BLaER1 treated with 17β-estradiol and CSF1 and Interleukin-3, amounts not matched to agents 10 nM and 100 nM (cell line): ENCODE measurements around the gene FAM222A.

Source experiments
- H3K27ac ChIP-seq, 11 experiments: shearing (Covaris generic); formaldehyde crosslinking; 2 replicates each; pipeline ENCODE4 v1.8.1; 2022
- H3K27me3 ChIP-seq, 11 experiments: shearing (Covaris generic); formaldehyde crosslinking; 2 replicates each; pipeline ENCODE4 v1.8.1; 2022
- H3K36me3 ChIP-seq, 11 experiments: shearing (Covaris generic); formaldehyde crosslinking; 2 replicates each; pipeline ENCODE4 v1.8.1; 2022
- H3K4me1 ChIP-seq, 10 experiments: shearing (Covaris generic); formaldehyde crosslinking; 2 replicates each; pipeline ENCODE4 v1.8.1; 2022
- H3K4me2 ChIP-seq, 11 experiments: shearing (Covaris generic); formaldehyde crosslinking; 2 replicates each; pipeline ENCODE4 v1.8.1; 2022
- H3K4me3 ChIP-seq, 10 experiments: shearing (Covaris generic); formaldehyde crosslinking; 2 replicates each; pipeline ENCODE4 v1.8.1; 2022
- H3K9ac ChIP-seq, 11 experiments: shearing (Covaris generic); formaldehyde crosslinking; 2 replicates each; pipeline ENCODE4 v1.8.1; 2022
- H3K9me3 ChIP-seq, 11 experiments: shearing (Covaris generic); formaldehyde crosslinking; replicated peaks in 1 of 11; 2 replicates each; pipeline ENCODE4 v1.8.1; 2022
- H4K20me1 ChIP-seq, 11 experiments: shearing (Covaris generic); formaldehyde crosslinking; 2 replicates each; pipeline ENCODE4 v1.8.1; 2022
- Cebpa-rat ChIP-seq, 11 experiments: shearing (Covaris generic); IDR thresholded peaks; 2 replicates each; pipeline ENCODE4 v1.8.1; 2022

FAM222A gene

DNA sequence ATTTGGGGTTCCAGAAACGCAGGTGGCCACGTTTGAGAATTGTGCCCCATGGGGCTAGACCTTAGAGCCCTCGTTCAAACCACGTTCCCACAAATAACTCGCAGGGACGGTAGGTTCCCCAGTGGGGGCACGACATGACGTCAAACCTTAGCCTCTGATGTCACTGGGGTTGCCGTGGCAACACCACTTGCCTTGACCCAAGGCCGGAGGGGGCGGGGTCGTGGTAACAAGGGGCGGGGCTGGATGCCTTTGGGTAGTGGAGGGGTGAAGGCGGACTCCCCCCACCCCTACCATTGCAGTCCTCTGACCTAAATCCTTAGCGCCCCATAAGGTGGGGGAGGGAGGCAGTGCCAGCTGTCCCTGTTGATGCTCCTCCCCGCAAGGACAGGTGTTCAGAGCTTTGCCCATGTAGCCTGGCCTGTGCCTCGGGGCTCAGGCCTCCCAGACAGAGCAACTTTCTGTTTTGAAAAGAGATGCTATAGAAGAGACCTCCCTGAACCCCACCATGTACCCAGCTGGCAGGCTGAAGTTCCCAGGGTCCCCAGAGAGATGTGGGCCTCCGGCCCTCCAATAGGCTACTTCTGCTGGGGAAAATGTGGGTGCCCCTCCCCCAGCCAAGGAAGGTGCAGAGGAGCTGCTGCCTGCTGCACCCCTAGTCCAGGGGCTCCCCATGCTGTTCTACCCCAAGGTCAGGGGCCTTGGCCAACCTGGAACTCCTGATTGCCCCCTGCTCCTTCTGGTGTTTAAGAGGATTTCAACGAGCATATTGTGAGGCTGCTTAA lies 1.9 kb downstream of the FAM222A start:
- no peaks in the 10 kb centered on the region for H3K36me3 ChIP-seq
- no peak for TF ChIP-seq Cebpa-rat (IDR thresholded peaks at IDR 0.05)
- no peak overlapping the region for H3K27ac ChIP-seq
- H3K9ac ChIP-seq = peak overlapping the region in 5 of 11 experiments; percentile 81 to 86 (median 81); a peak in 5 of 22 replicates
- no peaks in the 10 kb centered on the region for H3K9me3 ChIP-seq
- H3K4me3 ChIP-seq = peak overlapping the region in 7 of 10 experiments; percentile 69 to 83 (median 79); a peak in 10 of 20 replicates
- peaks cover 7 to 24% (median 15%) of the 10 kb centered on the region in 10 experiments for H3K4me1 ChIP-seq
- peaks cover 55 to 78% (median 64%) of the 10 kb centered on the region in 11 experiments for H3K27me3 ChIP-seq
- peak overlapping the region; percentile 92 to 99 (median 97) for H3K4me2 ChIP-seq
- peaks cover 0 to 85% (median 61%) of the 10 kb centered on the region in 11 experiments; a peak in 18 of 22 replicates for H4K20me1 ChIP-seq

DNA sequence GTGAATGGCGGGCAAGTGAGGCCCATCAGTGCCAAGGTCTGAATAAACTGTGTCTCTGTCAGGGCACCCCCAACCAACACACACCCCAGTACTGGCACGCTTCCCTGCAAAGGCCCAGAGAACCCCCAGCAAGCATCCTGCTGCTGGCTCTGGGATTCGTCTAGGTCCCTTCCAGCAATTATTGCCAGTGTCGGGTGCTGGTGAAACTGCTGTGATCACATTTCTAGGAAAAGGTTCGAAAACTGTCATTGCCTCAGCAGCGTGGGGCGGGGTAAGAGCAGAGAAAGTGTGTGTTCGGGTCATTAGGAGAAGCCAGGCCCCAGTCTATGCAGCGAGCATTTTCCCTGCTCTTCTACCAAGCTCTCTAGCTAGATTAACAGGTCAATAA lies 2.5 kb downstream of the FAM222A start:
- no peak overlapping the region for H3K4me3 ChIP-seq
- H3K9ac ChIP-seq = no peak overlapping the region

DNA sequence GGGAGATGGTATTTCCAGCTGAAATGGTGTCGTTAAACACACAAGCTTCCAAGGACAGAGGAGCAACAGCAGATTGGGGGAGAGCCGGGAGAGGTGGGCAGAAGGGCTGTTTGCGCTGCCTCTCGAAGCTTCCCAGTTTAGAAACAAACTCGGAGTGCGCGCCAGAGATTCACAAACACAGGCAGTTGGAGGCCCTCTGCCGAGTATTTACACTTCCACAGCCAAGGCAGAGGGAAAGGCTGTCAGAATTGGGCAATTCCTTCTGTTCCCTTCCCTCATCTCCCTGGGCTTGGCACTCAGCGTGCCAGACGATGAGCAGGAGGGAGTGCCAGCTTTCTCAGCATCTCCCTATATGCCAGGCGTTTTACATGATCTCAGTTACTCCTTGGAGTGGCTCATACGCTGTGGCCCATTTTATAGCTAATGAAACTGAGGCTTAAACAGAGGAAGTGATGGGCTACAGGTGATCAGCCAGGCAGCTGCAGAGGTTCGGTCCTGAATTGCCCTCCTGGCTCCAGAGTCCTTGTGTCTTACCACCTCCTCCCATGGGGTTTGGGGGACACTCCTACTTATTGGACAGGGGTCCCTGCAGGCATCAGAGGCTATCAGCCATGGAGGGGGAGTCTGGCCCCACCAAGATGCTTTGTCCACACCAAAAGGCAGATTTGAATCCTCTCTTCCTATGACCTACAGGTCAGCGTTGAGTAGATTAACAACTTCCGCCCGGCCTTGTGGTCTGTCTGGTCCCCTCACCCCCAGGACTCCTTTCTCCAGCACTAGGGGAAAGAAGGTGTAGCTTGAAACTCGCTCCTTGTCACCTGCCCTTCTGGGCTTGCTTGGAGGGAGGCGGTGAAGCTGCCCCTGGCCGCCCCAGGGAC lies 3.1 kb downstream of the FAM222A start:
- Histone ChIP-seq H3K4me3 (no peak overlapping the region), H3K4me1 (peaks cover 7 to 26% (median 15%) of the 10 kb centered on the region in 10 experiments), H3K27ac (no peak overlapping the region), H3K4me2 (no peak overlapping the region), H3K9me3 (no peaks in the 10 kb centered on the region), H3K36me3 (no peaks in the 10 kb centered on the region), H3K9ac (no peak overlapping the region), H3K27me3 (peaks cover 43 to 66% (median 51%) of the 10 kb centered on the region in 11 experiments), H4K20me1 (peaks cover 0 to 80% (median 59%) of the 10 kb centered on the region in 11 experiments; a peak in 18 of 22 replicates)
- no peak for TF ChIP-seq Cebpa-rat (IDR thresholded peaks at IDR 0.05)

More for the DNA sequence above, 2.5 kb downstream of the FAM222A start:
- TF ChIP-seq Cebpa-rat (IDR thresholded peaks at IDR 0.05) = no peak
- Histone ChIP-seq H3K9me3 (no peaks in the 10 kb centered on the region), H4K20me1 (peaks cover 0 to 82% (median 60%) of the 10 kb centered on the region in 11 experiments; a peak in 18 of 22 replicates), H3K4me2 (peak overlapping the region in 7 of 11 experiments; percentile 93 to 99 (median 95); a peak in 8 of 22 replicates), H3K4me1 (peaks cover 7 to 26% (median 15%) of the 10 kb centered on the region in 10 experiments), H3K27me3 (peaks cover 49 to 73% (median 58%) of the 10 kb centered on the region in 11 experiments), H3K36me3 (no peaks in the 10 kb centered on the region), H3K27ac (no peak overlapping the region)

DNA sequence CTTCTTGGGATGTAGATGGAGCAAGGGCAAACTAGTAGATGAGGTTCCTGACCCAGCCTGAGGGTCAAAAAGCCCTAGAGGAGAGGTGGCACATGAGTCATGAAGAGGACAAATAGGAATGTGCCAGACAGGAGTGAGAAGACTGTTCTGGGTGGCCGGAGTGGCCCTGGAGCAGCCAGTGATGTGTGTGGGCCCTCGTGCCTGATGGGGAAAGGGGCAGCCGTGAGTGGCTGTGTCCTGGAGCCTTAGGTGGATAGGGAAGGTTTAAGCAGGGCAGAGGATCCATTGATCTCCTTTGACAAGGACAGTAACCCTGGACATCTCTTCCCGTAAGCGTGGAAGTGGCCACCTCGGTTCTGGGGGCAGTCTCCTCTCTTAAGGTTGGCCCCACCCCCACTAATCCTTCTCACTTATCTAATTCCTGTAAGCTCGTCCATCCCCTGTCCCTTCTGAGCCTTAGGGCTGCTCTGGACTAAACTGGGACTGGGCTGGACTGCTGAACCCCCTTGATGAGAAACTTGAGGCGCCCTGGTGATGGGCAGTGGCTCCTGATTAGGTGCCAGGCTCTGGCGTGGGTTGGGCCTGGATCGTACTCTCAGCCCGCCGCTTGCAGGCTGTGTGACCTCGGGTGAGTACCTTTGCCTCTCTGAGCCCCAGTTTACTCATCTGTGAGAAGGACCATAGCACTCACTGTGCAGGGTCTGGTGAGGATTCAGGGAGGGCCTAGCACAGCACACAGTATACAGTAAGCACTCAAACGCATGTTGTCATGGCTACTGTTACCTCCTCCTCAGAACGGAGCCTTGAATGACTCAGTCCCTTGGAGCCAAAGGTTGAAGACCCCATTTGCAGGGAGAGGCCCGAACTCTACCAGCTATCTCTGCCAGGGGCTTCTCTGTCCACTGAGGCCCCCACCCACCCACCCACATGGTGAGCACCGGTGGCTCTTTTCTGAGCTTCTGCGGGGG lies 4.0 kb downstream of the FAM222A start:
- no peak for TF ChIP-seq Cebpa-rat (IDR thresholded peaks at IDR 0.05)
- no peaks in the 10 kb centered on the region for H3K9me3 ChIP-seq
- peaks cover 0 to 82% (median 59%) of the 10 kb centered on the region in 11 experiments; a peak in 18 of 22 replicates for H4K20me1 ChIP-seq
- H3K4me2 ChIP-seq = no peak overlapping the region
- H3K4me3 ChIP-seq = no peak overlapping the region
- H3K4me1 ChIP-seq = peaks cover 7 to 26% (median 15%) of the 10 kb centered on the region in 10 experiments
- H3K27me3 ChIP-seq = peaks cover 33 to 57% (median 42%) of the 10 kb centered on the region in 11 experiments
- no peak overlapping the region for H3K9ac ChIP-seq
- no peaks in the 10 kb centered on the region for H3K36me3 ChIP-seq
- no peak overlapping the region for H3K27ac ChIP-seq

DNA sequence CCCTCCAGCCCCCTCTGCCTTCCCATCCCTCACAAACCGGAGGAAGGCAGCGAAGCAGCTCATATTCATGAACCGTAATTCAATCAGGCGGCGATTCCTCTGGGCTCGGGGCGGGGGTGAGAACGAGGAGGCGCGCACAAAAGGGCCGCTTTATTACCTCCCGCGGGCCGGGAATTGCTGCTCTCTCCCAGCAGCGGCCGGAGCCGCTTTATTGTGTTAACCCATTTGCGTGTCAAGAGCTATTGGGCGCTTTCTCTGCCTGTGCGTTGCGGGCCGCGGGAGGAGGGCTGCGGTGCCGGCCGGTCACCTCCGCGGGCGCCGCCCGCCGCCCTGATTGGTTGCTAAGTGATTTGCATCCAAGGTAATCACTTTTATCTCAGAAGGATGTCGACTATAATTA lies 4.8 kb downstream of the FAM222A start:
- no peak overlapping the region for H3K27ac ChIP-seq
- no peak for TF ChIP-seq Cebpa-rat (IDR thresholded peaks at IDR 0.05)
- H3K36me3 ChIP-seq = no peaks in the 10 kb centered on the region
- peaks cover 28 to 50% (median 36%) of the 10 kb centered on the region in 11 experiments for H3K27me3 ChIP-seq
- no peak overlapping the region for H3K9ac ChIP-seq
- no peak overlapping the region for H3K4me3 ChIP-seq
- no peak overlapping the region for H3K4me2 ChIP-seq
- H4K20me1 ChIP-seq = peaks cover 0 to 86% (median 59%) of the 10 kb centered on the region in 11 experiments; a peak in 18 of 22 replicates
- no peaks in the 10 kb centered on the region for H3K9me3 ChIP-seq
- H3K4me1 ChIP-seq = peaks cover 7 to 26% (median 15%) of the 10 kb centered on the region in 10 experiments

DNA sequence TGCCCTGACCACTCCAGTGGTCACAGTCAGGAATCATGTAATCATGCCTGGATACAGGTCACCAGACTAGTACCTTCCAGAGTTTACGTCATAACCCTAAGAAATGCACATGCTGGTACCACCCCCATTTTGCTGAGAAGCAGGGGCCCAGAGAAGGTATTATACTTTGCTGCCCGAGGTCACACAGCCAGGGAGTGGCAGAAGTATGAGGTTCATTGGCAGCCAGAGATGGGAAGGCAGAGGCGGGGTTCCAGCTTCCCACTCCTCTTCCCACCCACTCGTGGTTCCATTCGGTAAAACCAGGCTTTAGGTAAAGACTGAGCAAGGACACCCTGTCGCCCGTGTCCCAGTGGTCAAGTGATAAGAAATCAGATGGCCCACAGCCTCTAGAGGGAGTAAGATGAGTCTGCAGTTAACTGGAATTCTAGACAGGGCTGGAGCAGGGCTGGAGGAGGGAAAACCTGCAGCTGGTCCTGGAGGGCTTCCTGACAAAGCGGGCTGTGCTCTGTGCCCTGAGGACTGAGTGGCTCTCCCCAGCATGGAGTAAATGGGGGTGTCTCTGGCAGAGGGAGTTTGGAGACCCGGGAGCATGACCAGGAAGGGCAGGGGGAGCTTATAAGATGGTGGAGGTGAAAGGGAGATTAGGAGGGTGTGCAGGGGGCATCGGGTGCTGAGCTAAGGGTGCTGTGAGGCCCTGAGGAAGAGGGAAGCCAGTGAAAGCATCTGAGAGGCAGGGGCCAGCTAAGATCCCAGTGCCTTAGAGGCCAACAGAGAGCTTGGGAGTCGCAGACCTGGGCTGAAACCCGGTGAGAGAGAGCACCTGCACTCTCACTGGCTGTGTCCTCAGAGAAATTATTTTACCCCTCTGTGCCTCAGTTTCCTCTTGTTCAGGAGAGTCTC lies 5.7 kb downstream of the FAM222A start:
- Histone ChIP-seq H3K27ac (no peak overlapping the region), H3K4me2 (no peak overlapping the region), H3K9me3 (no peaks in the 10 kb centered on the region), H3K4me3 (no peak overlapping the region), H3K9ac (no peak overlapping the region), H3K27me3 (peaks cover 28 to 50% (median 36%) of the 10 kb centered on the region in 11 experiments), H3K4me1 (peaks cover 7 to 26% (median 15%) of the 10 kb centered on the region in 10 experiments), H3K36me3 (no peaks in the 10 kb centered on the region), H4K20me1 (peaks cover 0 to 94% (median 57%) of the 10 kb centered on the region in 11 experiments; a peak in 18 of 22 replicates)
- no peak for TF ChIP-seq Cebpa-rat (IDR thresholded peaks at IDR 0.05)

DNA sequence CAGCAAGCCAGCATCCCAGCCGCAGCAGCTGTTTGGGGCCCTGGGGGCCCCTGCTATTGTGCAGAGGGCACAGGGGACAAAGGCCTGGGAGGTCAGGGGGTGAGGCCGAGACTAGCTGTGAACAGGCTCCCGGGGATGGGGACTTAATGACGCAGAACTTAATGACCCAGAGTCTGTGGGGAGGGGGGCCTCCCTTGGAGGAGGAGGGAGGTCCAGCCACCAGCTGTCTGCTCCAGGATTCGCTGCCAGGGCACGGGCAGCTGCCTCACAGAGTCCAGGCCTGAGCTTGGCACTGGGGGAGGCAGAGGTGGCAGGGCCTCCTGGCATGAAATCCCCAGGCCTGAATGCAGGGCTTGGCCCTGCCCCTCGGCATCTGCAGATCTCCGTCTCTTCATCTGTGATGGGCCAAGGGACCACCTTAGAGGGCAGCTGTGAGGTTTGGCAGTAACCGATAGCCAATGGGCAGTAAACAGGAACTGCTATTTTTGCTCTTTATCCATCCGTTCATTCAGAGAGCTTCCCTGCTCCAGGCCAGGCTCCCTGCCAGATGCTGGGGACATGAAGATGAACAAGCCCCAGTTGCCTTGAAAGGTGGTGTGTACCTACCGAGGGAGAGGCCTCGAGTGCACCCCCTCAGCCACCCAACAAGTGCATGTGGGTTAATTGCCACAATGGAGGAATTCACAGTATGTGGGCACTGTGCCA lies 6.7 kb downstream of the FAM222A start:
- Histone ChIP-seq H3K27me3 (peaks cover 28 to 44% (median 36%) of the 10 kb centered on the region in 11 experiments), H3K9me3 (no peaks in the 10 kb centered on the region), H3K4me3 (no peak overlapping the region), H3K4me2 (no peak overlapping the region), H4K20me1 (peaks cover 0 to 94% (median 48%) of the 10 kb centered on the region in 11 experiments; a peak in 18 of 22 replicates), H3K36me3 (no peaks in the 10 kb centered on the region), H3K27ac (no peak overlapping the region), H3K4me1 (peaks cover 0 to 17% (median 5%) of the 10 kb centered on the region in 10 experiments; a peak in 15 of 20 replicates), H3K9ac (peak overlapping the region in 1 of 11 experiments; percentile 33; a peak in 1 of 22 replicates)
- TF ChIP-seq Cebpa-rat (IDR thresholded peaks at IDR 0.05) = no peak
